GM15510 (cell line): ENCODE measurements around the gene TBC1D22A.

Experiments
- POLR2A ChIP-seq: IDR thresholded peaks from 3 replicates; pipeline ENCODE4 v1.6.1; 2011; ENCODE audit warnings: borderline replicate concordance; ENCODE audit not compliant: insufficient read length; ENCODE audit errors: extremely low read depth

Gene TBC1D22A

GRCh38 chr22:47190276-47190956 is 428.0 kb downstream of the TBC1D22A start:
- no peak for TF ChIP-seq POLR2A

GRCh38 chr22:47190957-47191670 is 428.7 kb downstream of the TBC1D22A start:
- TF ChIP-seq POLR2A = no peak

GRCh38 chr22:47191671-47192650 is 429.5 kb downstream of the TBC1D22A start:
- TF ChIP-seq POLR2A = no peak

- no peak for TF ChIP-seq POLR2A
Measured at GRCh38 chr22:47192651-47193437, 430.4 kb downstream of the TBC1D22A start.

GRCh38 chr22:47193606-47194329 is 431.3 kb downstream of the TBC1D22A start:
- TF ChIP-seq POLR2A = no peak

- TF ChIP-seq POLR2A = no peak
Measured at GRCh38 chr22:47194476-47195155, 432.2 kb downstream of the TBC1D22A start.

GRCh38 chr22:47195156-47195483 is 432.7 kb downstream of the TBC1D22A start:
- TF ChIP-seq POLR2A = no peak

GRCh38 chr22:47195484-47196165 is 433.2 kb downstream of the TBC1D22A start:
- no peak for TF ChIP-seq POLR2A

GRCh38 chr22:47196166-47196849 is 433.9 kb downstream of the TBC1D22A start:
- TF ChIP-seq POLR2A = no peak

GRCh38 chr22:47196881-47197772 is 434.7 kb downstream of the TBC1D22A start:
- no peak for TF ChIP-seq POLR2A
